Smooth muscle cell (in vitro differentiated cells): Measurements from ENCODE around the gene AMACR. TPM values are rescaled to one million over a fixed set of nuclear protein-coding genes. Genes with fewer than 3 reads are reported as not detected.

Experiments used
- DNase-seq: peaks from one replicate; lab custom pipeline; 2025; ENCODE audit not compliant: unreplicated experiment; lab: John Stamatoyannopoulos, UW
- H2AFZ ChIP-seq: fragments of 200-600 bp; sonication (generic); 2 replicates; pipeline ENCODE4 v1.6.0; 2016; ENCODE audit warnings: antibody characterized with exemption, low read depth, mild to moderate bottlenecking
- H3F3A ChIP-seq: fragments of 200-600 bp; sonication (generic); 2 replicates; pipeline ENCODE4 v1.6.0; 2017; ENCODE audit warnings: antibody characterized with exemption, low read depth
- H3K27ac ChIP-seq: fragments of 200-600 bp; sonication (generic); 2 replicates; pipeline ENCODE4 v1.5.1; 2016; ENCODE audit warnings: low read depth, mild to moderate bottlenecking
- H3K27me3 ChIP-seq: fragments of 200-600 bp; sonication (generic); 2 replicates; pipeline ENCODE4 v1.6.1; 2016; ENCODE audit warnings: low read depth, mild to moderate bottlenecking
- H3K36me3 ChIP-seq: fragments of 200-600 bp; sonication (generic); 2 replicates; pipeline ENCODE4 v1.5.1; 2016; ENCODE audit warnings: low read depth
- H3K4me1 ChIP-seq: fragments of 200-600 bp; sonication (generic); 2 replicates; pipeline ENCODE4 v1.5.1; 2016; ENCODE audit warnings: low read depth
- H3K4me2 ChIP-seq: fragments of 200-600 bp; sonication (generic); 2 replicates; pipeline ENCODE4 v1.6.0; 2016; ENCODE audit warnings: mild to moderate bottlenecking
- H3K4me3 ChIP-seq: fragments of 200-600 bp; sonication (generic); 2 replicates; pipeline ENCODE4 v1.5.1; 2016; ENCODE audit warnings: mild to moderate bottlenecking
- H3K79me2 ChIP-seq: fragments of 200-600 bp; sonication (generic); 2 replicates; pipeline ENCODE4 v1.6.0; 2016; ENCODE audit warnings: low read depth, mild to moderate bottlenecking
- H3K9ac ChIP-seq: fragments of 200-600 bp; sonication (generic); 2 replicates; pipeline ENCODE4 v1.6.0; 2016; ENCODE audit warnings: low read depth
- H3K9me3 ChIP-seq: fragments of 200-600 bp; sonication (generic); replicated peaks from 2 replicates; pipeline ENCODE4 v1.5.1; 2016; ENCODE audit warnings: low read depth
- H4K20me1 ChIP-seq: fragments of 200-600 bp; sonication (generic); 2 replicates; pipeline ENCODE4 v1.6.0; 2016; ENCODE audit warnings: low read depth
- WGBS: methylation state at CpG from one replicate; pipeline ENCODE4 v1.1.7; 2016; ENCODE audit warnings: low lambda C conversion rate; 5-methylcytosine and 5-hydroxymethylcytosine counted together
- polyA plus RNA-seq: library from polyadenylated mRNA; unstranded; fragments of >200 nt; fragmentation: Nextera tagmentation; extraction: Ambion mirVana; gene quantifications from 2 replicates; pipeline ENCODE4 v1.2.1, GENCODE V29; 2016
- total RNA-seq: library from RNA; depleted of rRNA; stranded (reverse); fragments of >200 nt; gene quantifications from 2 replicates; pipeline ENCODE4 v1.2.3, GENCODE V29; 2014
- TF ChIP-seq, protein P1 (sequence below): fragments of 200-600 bp; sonication (generic); IDR thresholded peaks from 2 replicates; pipeline ENCODE4 v1.5.1; 2017; ENCODE audit warnings: borderline replicate concordance, mild to moderate bottlenecking, antibody characterized with exemption; ENCODE audit not compliant: insufficient read depth, poor library complexity, severe bottlenecking

AMACR gene
- total and polyA plus RNA-seq, 2 experiments from 2014 or later: 14.1 to 14.5 TPM

DNA sequence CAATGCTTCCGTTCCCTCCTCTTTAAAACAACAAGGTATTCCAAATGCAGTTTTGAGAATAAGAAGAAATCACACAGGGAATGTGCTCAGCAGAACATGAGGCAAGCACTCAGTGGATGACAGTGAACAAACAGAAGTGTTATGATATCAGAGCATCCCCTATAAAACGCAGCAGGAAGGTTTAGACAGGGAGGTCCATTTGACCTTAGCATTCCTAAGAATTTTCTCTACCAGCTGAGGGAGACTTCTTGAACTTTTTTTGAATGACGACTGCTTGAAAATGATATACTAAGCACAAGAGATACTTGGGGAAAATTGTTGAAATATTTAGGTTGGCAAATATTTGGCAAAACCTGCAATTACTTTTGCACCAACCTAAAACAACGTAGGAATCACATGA, 3.9 kb downstream of the AMACR start:
- Histone ChIP-seq H3F3A (peaks cover 14% of the 10 kb centered on the region), H3K79me2 (peaks cover 4% of the 10 kb centered on the region), H3K4me1 (peaks cover 9% of the 10 kb centered on the region), H3K9me3 (no peaks in the 10 kb centered on the region), H3K9ac (no peak overlapping the region), H3K36me3 (no peaks in the 10 kb centered on the region), H3K4me2 (no peak overlapping the region), H3K27ac (no peak overlapping the region), H3K27me3 (no peaks in the 10 kb centered on the region), H3K4me3 (no peak overlapping the region), H2AFZ (no peak overlapping the region), H4K20me1 (no peaks in the 10 kb centered on the region)
- TF ChIP-seq, protein P1, sequence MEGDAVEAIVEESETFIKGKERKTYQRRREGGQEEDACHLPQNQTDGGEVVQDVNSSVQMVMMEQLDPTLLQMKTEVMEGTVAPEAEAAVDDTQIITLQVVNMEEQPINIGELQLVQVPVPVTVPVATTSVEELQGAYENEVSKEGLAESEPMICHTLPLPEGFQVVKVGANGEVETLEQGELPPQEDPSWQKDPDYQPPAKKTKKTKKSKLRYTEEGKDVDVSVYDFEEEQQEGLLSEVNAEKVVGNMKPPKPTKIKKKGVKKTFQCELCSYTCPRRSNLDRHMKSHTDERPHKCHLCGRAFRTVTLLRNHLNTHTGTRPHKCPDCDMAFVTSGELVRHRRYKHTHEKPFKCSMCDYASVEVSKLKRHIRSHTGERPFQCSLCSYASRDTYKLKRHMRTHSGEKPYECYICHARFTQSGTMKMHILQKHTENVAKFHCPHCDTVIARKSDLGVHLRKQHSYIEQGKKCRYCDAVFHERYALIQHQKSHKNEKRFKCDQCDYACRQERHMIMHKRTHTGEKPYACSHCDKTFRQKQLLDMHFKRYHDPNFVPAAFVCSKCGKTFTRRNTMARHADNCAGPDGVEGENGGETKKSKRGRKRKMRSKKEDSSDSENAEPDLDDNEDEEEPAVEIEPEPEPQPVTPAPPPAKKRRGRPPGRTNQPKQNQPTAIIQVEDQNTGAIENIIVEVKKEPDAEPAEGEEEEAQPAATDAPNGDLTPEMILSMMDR: no peak
- 95% methylated on average over 4 of the region's 4 CpGs for WGBS
- no peak for DNase-seq

- Histone ChIP-seq H3K27ac (no peak overlapping the region), H3K4me3 (no peak overlapping the region), H3K9ac (no peak overlapping the region), H3K4me2 (no peak overlapping the region), H2AFZ (no peak overlapping the region), H3K4me1 (peaks cover 5% of the 10 kb centered on the region), H3F3A (peaks cover 6% of the 10 kb centered on the region), H3K9me3 (no peaks in the 10 kb centered on the region), H3K27me3 (no peaks in the 10 kb centered on the region), H3K79me2 (peaks cover 4% of the 10 kb centered on the region), H4K20me1 (no peaks in the 10 kb centered on the region), H3K36me3 (no peaks in the 10 kb centered on the region)
- TF ChIP-seq, protein P1: no peak
- DNase-seq: no peak
- 86% methylated on average over 10 of the region's 10 CpGs for WGBS
Measured at GRCh38 chr5:34002629-34003328, 5.1 kb downstream of the AMACR start.

GRCh38 chr5:34001241-34001841, 6.5 kb downstream of the AMACR start:
- no peak for DNase-seq
- 63% methylated on average over 10 of the region's 10 CpGs for WGBS
- no peak overlapping the region for H3K4me3 ChIP-seq

More at GRCh38 chr5:34001241-34001841, 6.5 kb downstream of the AMACR start:
- H2AFZ ChIP-seq: no peak overlapping the region
- TF ChIP-seq, protein P1: no peak
- peaks cover 5% of the 10 kb centered on the region for H3K4me1 ChIP-seq
- no peaks in the 10 kb centered on the region for H4K20me1 ChIP-seq
- H3K9me3 ChIP-seq: no peaks in the 10 kb centered on the region
- H3K27me3 ChIP-seq: no peaks in the 10 kb centered on the region
- peak overlapping the region; percentile 29 for H3K27ac ChIP-seq
- peaks cover 3% of the 10 kb centered on the region for H3K79me2 ChIP-seq
- H3K4me2 ChIP-seq: no peak overlapping the region
- H3K9ac ChIP-seq: peak overlapping the region; percentile 18
- H3K36me3 ChIP-seq: no peaks in the 10 kb centered on the region
- H3F3A ChIP-seq: no peaks in the 10 kb centered on the region
